Ecto neural progenitor cell (in vitro differentiated cells): ENCODE measurements around the gene GPC1.

ENCODE experiments used
- DNase-seq: peaks from one replicate; pipeline ENCODE4 v3.0.0-alpha.2; 2018; ENCODE audit warnings: low spot score

Gene GPC1

GRCh38 chr2:240442891-240443715 lies 7.6 kb downstream of the GPC1 start:
- DNase-seq = no peak

DNA sequence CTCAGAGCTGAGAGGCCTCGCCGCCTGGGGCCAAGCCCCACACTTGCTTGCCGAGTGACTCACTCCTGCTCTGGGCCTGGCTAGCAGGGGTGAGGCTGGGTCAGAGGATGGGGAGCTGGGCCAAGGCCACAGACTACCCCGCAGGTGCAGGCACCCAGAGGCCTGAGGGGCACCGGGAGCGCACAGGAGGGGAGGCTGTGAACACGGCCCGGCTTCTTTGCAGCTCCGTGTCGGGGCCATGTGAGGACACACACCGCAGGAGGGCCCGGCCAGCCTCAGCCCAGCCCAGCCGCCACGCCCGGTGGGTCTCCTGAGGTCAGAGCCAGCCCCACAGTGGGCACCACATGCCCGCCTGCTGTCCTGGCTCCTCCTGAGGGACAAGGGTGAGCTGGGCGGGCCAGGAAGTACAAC lies 8.4 kb downstream of the GPC1 start:
- no peak for DNase-seq

GRCh38 chr2:240444464-240444863 lies 9.0 kb downstream of the GPC1 start:
- no peak for DNase-seq

DNA sequence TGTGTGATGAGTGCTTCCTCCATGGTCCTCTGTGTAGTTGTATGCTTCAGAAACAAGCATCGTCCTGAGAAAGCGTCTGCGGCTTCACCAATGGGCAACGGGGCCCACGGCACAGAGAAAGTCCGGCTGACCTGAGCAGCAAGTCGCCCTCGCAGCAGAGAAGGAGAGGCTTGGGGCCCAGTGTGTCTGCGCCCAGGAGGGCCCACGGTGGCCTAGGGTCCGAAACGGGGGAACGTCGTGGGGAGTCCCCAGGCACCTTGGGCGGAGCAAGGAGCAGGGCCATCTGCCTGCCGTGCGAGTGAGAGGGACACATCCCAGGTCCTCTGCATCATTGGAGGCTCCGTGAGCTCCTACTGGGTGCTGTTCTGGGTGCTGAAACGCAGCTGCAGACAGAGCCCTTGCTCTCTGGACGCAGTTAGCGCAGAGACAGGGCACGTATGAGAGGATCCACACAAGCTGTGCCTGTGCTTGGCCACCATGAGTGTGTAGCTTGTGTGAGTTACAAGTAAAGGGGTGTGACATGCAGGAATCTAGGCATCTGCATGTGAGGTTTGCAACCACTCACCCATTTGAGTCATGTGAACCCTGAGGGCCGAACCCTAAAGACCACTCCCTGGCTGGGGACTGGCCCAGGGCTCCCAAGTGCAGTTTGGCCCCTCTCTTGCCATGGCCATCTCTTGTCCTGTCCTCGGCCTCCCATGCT lies 10.6 kb downstream of the GPC1 start:
- DNase-seq = no peak

DNA sequence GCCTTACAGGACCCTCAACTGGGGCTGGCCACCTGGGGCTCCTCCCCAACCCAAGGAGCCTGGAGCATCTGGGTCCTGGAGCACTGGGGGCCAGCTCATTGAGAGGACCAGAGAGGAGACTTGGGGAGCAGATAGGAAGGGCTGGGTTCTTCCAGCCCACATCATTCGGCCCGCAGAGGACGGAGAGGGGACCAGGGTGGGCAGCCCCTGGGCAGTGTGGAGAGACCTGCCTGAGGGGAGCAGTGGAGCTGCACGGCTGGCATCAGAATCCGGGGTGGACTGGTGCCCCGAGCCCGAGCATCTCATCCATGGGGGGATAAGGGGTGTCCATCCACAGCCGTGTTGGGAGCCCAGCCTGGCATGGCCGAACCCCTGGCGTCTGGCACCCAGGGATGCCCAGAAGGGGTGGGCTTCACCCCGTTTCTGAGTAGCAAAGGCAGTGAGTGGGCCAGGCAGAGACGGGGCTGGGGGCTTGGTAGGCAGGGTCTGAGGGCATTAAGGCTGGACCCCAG lies 11.3 kb downstream of the GPC1 start:
- no peak for DNase-seq

DNA sequence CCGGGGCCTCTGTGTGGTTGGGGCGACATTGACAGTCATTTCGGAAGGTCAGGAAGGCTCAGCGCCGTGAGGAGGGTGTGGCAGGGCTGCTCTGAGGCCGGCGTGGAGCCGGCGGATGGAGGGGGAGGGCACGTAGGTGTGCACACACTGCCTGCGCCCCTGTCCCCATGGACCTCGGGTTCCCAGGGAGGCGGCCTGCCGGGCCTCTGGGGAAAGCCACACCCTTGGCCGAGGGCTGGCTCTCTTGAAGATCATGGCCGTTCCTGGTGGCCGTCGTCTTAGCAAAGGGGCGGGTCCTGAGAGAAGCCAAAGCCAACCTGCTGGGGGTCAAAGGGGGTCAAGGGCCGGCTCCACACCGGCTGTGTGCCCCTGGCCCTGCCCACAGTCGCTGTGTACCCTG lies 11.9 kb downstream of the GPC1 start:
- no peak for DNase-seq

DNA sequence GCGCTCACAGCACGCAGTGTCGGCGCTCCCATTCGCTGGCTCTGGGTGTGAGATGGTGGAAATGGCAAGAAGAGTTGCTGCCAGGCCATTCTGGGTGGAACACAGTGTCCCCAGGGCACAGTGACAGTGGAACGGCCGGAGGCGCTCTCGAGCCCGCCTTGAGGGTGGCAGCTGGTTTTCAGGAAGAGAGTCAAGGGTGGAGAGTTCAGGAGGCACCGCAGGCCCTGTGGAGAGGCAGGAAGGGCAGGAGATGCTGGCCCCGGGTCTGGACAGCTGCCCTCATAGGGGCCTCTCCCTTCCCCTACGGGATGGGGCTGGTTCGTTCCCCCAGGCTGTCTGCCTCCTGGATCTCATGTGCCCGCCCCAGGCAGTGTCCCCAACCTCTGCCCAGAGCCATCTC lies 12.5 kb downstream of the GPC1 start:
- DNase-seq = no peak

DNA sequence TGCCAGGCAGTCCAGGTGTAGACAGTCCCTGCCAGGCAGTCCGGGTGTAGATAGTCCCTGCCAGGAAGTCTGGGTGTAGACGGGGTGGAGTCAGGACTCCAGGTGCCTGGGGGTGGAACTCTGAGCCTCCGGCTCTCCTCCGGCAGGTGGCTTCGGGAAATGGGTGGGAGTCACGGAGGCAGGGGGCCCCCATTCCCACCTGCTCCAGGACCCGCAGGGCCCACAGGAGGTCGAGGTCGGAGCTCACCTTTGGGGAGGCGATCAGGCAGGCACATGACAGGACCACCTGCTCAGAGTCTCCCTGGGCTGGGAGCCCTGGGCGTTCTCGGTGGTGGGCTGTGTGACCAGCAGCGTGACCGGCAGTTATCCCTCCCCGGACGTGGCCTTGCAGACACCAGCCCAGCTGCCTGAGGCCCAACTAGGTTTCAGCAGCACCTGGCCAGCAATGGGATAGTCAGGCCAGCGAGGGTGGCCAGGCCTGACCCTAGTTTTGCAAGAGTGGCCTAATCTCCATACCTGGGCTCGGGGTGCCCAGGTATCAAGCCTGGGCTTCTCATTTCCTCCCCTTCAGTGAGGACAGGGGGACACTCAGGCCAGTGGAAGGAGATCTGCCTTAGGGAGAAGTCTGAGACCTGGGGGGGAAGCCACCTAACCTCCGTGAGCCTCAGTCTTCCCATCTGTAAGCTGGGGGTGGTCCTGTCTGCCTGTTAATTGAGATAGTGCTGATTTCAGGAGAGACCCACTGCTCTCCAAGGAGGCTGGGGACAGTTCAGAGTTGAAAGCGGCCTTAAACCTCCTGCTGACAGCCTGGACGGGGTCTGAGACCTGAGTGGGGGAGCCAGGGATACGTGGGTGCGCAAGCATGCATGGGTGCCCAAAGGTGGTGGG lies 13.2 kb downstream of the GPC1 start:
- no peak for DNase-seq

DNA sequence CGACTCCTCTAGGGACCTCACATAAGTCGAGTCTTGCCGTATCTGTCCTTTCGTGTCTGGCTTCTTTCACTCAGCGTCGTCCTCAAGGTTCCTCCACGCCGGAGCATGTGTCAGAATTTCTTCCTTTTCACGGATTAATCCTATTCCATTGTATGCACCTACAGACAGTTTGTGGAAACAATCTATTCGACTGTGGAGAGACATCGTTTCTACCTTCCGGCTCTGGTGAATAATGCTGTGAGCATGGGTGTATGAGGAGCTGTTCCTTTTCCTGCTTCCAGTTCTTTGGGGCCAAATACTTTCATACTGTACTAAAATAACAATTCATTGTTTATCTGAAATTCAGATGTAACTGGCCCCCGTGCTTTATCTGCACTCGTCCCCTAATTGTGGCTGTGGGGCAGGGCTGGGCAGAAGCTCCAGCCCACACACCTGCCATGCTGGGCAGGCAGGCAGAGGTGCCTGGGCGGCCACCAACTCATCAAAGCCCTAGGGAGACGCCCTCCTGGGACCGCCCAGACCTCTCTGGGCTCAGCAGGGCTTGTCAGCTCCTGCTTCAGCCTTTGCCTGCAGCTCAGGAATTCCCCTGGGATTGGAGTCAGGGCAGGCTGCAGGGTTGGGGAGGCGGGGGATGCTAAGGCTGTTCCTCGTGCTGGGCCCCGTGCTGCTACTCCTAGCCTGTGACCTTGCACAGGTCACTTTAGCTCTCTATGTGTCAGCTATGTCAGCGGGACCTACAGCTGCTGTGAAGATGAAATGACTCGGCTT lies 14.5 kb downstream of the GPC1 start:
- no peak for DNase-seq

DNA sequence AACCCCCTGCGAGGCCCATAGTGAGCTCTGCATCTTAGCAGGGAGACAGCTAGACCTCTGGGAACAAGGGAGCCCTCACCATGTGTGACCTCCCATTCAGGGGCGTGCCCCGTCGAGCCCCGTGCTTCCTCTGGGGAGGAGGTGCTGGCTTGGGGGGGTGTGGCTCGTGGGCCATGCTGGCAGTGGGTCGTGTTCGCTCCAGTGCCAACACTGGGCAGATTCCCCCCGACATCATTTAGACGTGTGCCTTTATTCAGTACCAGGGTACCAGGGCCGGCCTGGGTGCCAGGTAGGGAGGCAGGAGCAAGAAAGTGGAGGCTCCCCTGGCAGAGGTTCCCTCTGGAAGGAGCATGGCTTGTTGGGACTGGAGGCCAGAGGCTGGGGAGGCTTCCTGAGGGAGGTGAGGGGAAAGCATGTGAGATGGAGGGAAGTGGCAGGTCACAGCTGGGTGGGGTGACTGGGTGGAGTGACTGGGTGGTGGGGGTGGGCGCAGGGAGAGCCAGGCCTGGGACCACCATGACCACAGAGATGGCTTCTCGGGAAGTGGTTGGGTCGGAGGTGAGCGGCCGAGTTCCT lies 15.2 kb downstream of the GPC1 start:
- no peak for DNase-seq

DNA sequence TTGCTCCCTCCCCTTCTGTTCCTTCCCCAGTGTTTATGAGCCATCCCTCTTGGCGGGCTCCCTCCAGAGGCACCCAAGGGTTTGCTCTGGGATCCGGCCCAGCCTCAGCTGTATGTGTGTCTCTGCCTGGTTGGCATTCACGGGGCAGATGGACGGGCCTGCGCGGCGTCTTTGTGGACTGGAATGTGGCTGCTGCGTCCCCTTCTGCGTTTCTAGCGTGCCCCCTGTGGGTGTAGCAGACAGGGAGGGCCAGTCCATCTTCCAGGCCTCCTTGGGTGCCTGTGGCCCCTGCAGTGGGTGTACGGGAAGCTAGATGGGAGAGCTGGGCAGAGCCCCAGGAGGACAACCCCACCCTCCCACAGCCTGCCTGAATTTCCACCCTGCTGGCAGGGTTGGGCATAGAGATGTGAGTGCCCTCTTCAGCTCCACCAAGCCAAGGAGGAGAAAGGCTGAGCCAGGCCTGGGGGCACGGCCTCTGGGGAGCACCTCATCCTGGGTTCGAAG lies 15.7 kb downstream of the GPC1 start:
- DNase-seq = no peak

DNA sequence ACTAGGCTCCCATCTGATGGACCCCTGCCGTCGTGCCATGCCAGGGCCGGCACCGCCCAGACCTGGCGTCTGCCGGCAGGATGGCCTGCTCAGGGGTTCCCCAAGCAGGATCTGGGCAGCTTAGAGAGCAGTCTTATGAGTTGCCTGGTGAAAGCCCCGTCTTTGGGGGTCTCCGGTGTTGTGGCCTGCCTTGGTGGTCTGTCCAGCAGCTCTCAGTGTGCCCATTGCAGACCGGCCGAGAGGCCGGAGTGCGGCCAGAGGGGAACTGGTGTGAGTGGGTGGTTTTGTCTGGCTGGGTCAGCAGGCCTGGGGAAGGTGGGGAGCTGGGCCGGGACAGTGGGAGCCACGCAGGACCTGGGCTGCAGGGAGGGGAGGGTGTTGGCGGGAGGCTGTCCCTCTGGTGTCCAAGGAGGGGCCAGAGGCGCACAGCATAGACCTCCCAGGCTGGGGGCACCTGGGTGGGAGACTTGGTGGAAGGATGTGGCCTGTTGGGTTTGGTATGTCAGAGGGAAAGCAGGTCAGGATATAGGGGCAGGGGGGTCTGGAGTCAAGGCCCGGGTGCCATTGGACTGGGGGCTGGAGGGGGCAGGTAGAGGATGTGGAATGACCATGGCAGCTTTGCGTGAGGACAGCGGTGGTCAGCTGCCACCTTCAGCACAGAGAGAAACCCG lies 16.5 kb downstream of the GPC1 start:
- no peak for DNase-seq

GRCh38 chr2:240452462-240453256 lies 17.2 kb downstream of the GPC1 start:
- peak; percentile 88 for DNase-seq

GRCh38 chr2:240453461-240454105 lies 18.1 kb downstream of the GPC1 start:
- no peak for DNase-seq

GRCh38 chr2:240454106-240454901 lies 18.8 kb downstream of the GPC1 start:
- no peak for DNase-seq

- DNase-seq = no peak
Measured at GRCh38 chr2:240455272-240455646, 19.8 kb downstream of the GPC1 start.

DNA sequence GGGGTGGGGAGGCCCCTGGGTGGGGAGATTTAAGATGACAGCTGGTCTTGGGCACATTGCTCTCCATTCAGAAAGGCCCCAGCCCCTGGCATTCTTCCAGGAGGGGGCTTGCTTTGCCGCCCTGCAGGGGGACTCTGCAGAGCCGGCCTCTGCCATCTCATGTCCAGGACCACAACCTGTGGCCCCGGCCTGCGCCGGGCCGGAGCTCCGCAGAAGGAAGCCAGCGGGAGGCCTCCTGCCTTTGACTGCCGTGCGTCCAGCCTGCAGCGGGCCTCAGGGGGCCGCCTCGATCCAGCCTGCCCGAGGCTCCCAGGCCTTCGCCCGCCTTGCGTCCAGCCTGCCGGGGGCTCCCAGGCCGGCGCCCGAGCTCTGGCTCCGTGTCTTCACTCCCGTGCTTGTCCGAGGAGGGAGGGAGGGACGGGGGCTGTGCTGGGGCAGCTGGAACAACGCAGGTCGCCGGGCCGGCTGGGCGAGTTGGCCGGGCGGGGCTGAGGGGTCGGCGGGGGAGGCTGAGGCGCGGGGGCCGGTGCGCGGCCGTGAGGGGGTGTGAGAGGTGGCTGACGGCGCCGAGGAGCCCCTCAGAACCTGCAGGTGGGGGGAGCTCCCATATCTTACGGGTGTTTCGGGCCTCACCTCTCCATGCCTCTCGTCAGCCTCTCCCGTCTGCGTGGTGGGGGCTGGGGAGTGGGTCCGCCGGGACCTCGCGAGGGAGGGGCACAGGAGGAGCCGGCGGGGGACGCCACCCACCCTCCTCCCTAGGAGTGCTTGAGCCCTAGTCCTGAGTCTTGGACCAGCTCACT lies 20.4 kb downstream of the GPC1 start:
- DNase-seq = no peak
